A375 (cell line): ENCODE results near the gene ITGB4. TPM values are rescaled to one million over a fixed set of nuclear protein-coding genes. Genes with fewer than 3 reads are reported as not detected.

Source experiments
- total RNA-seq: library from RNA; depleted of rRNA; stranded (reverse); fragments of >200 nt; shearing (Covaris generic); gene quantifications from 2 replicates; pipeline ENCODE4 v1.2.3, GENCODE V29; 2014; rRNA removed

Gene ITGB4
- 48.4 and 56.9 TPM in 2 replicates for total RNA-seq

DNA sequence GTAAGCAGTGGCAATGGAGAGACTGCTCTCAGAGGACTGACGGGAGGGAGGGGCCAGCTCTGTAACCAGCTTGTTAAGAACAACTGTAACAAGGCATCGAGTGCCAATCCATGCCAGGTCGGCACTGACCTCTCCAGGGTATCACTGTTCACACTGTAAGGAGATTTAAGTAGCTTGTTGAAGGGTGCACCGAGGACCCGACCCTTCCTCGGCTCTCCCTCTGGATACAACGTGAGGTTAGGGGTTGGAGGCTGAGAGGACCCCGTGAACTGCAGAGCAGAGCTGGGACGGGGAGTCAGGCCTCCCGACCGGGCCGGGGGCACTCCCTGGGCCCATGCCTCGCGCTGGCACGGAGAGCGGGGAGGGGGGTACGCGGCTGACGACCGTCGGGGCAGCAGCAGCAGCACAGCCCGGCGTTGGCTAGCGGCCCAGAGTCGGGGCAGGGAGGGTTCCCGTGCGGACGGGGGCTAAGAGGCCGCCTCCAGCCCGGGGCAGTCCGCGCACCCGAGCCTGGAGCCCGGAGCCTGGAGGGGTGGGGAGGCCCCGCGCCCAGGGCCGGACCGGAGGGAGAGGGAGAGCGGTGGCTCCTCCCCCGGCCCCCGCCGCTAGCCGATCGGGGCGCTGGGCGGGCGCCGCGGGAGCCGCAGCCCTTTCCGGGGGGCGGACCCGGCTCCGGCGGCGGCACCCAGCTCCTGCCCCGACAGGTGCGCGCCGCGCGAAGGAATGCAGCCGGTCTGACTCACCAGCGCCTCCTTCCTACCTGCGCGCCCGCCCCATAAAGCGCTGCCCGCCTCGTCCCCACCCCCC, at the start of gene ITGB4:
Gene ITGB4 (plus strand): TSS at position 804 of the 807 bp plus-strand sequence. CDS start 3,245 bp downstream, outside the sequence.

DNA sequence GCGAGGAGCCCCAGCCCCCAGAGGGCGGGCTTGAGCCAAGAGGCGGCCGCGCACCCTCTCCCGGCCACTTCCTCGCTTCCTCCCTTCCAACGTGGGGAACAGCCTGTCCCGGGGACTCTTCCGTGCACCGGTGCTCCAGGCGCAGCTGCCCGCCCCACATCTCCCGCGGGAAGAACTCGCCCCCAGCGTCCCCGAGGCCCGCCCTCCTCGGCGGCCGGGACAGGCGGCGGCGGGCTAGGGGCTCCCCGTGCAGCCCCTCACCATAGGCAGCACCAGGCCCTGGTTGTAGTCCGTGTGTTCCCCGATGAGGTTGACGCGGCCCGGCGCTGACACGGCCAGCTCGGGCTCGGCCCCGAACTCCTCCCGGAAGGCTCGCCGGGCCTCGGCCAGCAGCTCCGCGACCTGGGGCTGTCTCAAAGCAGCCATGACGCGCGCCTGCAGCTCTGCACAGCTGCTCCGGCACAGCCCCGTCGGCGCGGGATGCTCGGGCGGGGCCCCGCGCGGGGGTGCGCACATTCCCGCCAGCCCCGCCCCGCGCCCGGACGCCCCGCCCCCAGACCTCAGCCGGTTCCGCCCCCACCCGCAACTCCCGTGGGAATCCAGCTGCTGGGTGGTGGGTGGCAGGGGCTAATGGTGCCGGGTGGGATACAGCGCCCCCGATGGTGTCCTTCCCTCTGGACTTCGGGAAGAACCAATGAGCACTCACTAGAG, 43.6 kb downstream of the ITGB4 start, which contains the start of gene GALK1:
Gene GALK1 (minus strand): TSS at position 482 of the 711 bp plus-strand sequence. CDS start 56 bp downstream, at position 426.

DNA sequence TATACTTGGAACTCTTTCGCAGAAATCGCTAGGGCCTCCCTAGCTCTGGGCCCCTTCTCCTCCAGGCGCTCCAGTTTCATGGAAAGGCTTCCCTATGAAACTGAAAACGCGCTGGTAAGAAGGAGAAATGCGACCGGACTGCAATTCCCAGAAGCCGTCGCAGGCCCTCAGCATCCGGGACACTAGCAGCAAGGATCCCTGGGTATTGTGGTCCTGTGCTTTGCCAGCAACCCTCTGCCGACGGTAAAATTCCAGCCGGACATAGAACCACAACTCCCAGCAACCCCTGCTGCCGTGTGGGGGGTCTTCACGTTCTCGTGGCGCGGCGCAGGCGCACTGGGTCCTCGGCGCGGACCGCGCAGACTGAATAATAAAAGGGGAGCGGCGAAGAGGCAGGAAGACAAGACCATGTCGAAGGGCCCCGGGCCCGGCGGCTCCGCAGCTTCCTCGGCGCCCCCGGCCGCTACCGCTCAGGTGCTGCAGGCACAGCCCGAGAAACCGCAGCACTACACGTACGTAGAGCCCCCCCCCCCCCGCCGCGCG, 63.3 kb downstream of the ITGB4 start, which contains the start of gene UNK:
Gene UNK (plus strand): TSS at position 334 of the 543 bp plus-strand sequence. CDS start 75 bp downstream, at position 409.

Other genes starting within 250 kb of the ITGB4 start
- gene CASKIN2, start 205.9 kb upstream of the ITGB4 start, total RNA-seq = 10.3 and 10.5 TPM in 2 replicates
- gene TSEN54, start 204.9 kb upstream of the ITGB4 start, total RNA-seq = 18.9 and 22.1 TPM in 2 replicates
- 6.6 and 7.1 TPM in 2 replicates for gene LLGL2, start 195.8 kb upstream of the ITGB4 start, total RNA-seq
- 6.4 and 6.9 TPM in 2 replicates for gene MYO15B, start 133.7 kb upstream of the ITGB4 start, total RNA-seq
- 0.57 and 1.2 TPM in 2 replicates for gene SMIM5, start 88.0 kb upstream of the ITGB4 start, total RNA-seq
- 35.4 and 42.6 TPM in 2 replicates for gene RECQL5, start 54.3 kb upstream of the ITGB4 start, total RNA-seq
- 79.3 and 90.7 TPM in 2 replicates for gene SAP30BP, start 54.1 kb upstream of the ITGB4 start, total RNA-seq
- gene GALK1, start 43.7 kb downstream of the ITGB4 start, total RNA-seq = 54.3 and 57.9 TPM in 2 replicates
- gene UNK, start 63.3 kb downstream of the ITGB4 start, total RNA-seq = 16.6 and 18.8 TPM in 2 replicates
- 3.2 and 6.2 TPM in 2 replicates for gene UNC13D, start 122.9 kb downstream of the ITGB4 start, total RNA-seq
- gene WBP2, start 133.9 kb downstream of the ITGB4 start, total RNA-seq = 32.0 and 41.2 TPM in 2 replicates
- 29.5 and 30.5 TPM in 2 replicates for gene TRIM47, start 157.1 kb downstream of the ITGB4 start, total RNA-seq
- gene TRIM65, start 175.5 kb downstream of the ITGB4 start, total RNA-seq = 28.4 and 29.8 TPM in 2 replicates
- 46.1 and 62.3 TPM in 2 replicates for gene MRPL38, start 183.4 kb downstream of the ITGB4 start, total RNA-seq
- gene FBF1, start 219.6 kb downstream of the ITGB4 start, total RNA-seq = 25.7 and 26.1 TPM in 2 replicates